Stimulated activated CD8-positive, alpha-beta memory T cell treated with anti-CD3 and anti-CD28 coated beads, Interleukin-4, amount 100 ng/mL, for 1 hour (primary cell): ENCODE data around the gene REEP2.
A peak's percentile ranks its signal among the peaks of the same experiment; 100 is the strongest.

Source experiments
- DNase-seq, 2 donors: peaks; one replicate each; pipeline ENCODE4 v3.0.0-alpha.2; 2020; ENCODE audit warnings: low read depth in 2 of 2, low spot score in 1 of 2

The REEP2 gene

DNA sequence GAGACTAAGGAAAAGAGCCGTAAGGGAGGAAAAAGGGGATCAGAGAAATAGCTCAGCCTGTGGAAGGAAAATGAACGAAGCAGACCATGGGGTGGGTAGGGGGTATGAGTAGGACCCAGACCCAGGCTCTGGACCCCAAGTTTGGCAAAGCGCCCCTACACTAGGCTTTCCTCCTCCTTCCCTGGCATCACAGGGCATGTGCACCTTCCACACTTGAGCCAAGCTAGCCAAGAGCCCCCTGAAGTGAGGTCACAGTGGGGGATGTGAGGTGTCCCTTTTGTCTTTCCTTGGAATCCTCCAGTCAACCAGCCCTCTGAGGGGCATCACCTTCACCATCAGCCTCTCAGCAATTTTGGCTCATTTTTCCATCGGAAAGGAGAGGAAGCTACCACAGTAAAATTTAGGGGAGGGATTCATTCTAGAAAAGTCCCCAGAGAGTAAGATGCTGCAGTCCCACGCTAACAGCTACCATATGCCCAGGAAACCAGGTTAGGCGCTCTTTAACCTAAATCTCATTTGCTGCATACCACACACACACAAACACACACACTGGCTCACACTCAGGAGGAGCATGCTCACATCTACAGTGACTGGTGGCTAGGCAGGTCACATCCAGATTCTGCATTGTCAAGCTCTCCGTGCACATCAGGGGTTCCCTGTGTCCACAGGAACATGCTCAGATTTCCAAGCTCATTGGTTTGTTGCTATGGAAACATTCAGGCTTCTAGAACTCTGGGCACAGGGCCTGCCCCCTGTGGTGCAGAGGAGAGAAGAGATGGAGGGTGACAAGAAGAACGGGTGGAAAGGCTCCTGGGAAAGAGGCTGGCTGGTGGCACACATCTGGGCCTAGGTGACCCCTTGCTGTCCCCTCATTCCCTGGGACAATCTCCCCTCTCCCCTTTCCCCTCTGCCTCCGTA lies 9.9 kb downstream of the REEP2 start:
- no peak for DNase-seq

DNA sequence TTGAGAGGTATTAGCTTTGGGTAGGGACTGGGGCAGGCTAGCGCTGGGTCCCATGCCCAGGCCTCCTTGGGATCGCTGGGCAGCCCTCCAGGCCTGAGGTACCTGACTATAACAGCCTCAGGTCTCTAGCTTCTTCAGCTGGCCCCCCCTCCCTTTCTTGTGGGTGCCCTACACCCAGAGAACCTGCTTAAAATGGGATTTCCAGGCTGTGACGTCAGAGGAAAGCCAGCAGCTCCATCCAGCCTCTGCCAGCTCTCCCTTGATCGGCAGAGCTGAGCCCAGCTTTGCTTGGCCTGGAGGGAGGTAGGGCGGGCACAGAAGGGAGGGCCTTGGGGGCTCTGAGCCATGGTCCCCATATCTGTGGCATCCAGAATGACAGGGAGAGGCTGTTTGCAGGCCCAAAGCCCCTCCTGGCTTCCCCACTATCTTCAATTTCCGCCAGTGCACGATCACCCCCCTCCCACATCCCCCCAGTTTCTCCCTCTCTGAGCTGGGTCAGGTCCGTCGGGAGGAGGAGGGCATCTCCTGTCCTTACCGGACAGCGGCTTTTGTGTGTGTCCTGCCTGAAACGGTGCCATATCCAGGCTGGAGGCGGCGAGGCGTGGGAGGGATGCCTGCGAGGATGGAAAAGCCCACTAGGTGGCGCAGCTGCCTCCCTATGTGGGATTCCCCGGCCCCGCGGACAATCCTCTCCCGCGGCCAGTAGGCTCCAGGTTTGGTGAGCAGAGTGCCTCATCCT lies 10.8 kb downstream of the REEP2 start:
- DNase-seq, result peak; percentile 54 to 65

DNA sequence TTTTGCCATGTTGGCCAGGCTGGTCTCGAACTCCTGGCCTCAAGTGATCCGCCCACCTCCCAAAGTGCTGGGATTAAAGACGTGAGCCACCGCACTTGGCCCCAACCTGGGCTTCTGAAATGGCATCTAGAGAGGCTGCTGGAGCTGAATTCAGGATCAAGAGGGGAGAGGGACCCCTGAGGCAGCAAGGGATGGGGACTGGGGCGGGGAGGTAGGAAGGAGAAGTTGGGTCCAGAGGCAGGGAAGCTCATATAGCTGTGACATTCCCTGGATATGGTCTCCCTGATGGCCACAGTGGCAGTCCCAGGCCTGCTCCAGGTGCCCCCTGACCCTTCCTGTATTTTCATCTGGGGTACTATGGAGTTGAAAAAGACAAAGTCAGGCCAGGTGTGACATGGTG lies 12.1 kb downstream of the REEP2 start:
- no peak for DNase-seq

DNA sequence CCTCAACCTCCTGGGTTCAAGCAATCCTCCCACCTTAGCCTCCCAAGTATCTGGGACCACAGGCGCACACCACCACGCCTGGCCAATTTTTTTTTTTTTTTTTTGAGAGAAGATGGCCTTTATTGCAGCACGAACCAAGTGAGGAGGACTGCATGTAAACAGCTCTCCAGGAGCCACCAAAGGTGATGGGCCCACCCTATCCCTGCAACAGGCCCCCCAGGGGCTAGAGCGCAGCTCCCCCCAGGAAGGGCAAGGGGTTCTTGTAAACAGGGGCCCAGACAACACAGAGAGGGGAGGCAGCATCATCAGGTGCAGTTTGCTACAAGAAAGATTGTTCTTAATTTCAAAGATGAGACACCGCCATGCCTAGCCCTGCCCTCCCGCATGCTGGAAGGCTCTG lies 13.9 kb downstream of the REEP2 start:
- DNase-seq, result no peak

DNA sequence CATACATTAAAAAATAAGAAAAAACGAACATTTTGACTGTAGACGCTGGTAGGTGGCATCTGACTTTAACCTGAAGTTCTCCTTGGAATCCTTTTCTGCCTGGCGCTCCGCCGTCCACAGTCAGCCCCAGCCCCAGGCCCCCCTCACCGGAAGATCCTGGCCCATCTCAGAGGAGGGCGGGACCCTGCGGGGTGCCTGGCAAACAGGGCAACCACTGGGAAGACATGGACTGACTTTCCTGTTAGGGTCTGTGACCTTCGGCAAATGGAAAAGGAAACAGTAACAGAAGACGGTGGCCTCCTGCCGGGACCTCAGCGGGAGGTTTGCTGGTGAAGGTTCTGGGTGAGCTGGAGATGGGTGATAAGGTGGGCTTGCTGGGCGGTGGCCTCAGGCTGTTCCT lies 14.7 kb downstream of the REEP2 start:
- no peak for DNase-seq

DNA sequence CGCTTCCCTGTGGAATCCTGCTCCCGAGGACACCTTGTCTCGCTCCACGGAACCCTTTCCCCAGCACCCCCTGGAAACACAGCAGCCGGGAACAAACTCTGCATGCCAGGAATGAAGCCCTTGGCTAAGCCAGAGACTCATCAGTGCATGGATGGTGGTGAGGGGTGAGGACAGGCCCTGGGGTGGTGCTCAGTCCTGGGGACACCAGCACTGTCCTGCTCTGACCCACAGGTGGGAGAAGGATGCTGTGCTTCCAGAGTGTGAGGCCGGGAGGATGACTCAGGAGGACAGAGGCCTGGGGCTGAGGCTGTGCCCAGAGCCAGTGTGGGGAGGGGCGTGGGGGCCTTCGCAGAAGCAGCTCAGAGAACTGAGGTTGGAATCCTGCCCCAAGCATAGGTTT lies 15.3 kb downstream of the REEP2 start:
- no peak for DNase-seq

DNA sequence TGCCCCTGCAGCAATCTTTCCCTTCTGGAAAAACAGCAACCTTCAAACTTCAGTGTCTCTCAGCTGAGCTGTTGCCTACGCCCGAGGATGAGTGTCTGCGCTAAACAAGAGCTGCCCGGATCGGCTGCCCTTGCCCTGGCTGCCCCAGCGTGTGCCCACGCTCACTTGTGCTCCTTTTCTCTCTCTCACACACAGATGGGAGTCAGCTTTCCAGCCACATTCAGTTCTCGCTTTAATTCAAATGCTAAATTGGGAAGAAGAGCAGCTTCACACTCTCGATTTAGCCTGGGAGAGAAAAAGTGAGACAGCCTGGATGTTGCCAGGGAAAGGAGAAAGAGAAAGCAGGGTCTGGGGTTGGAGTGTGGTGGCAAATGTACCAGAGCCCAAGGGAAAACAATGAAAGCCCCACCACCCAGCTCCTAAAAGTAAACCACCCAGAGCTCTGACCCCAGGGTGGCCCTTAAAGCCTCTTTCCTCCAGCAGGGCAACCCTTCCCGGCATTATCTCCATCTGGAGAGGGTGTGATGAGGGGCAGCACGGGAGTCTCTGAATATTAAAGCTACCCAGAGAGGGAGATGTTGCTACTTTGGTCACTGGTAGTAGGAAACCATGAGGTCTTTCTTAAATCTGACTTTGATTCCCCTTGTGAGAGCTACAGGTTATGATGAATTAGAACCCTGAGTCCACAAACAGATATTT lies 16.5 kb downstream of the REEP2 start:
- no peak for DNase-seq

DNA sequence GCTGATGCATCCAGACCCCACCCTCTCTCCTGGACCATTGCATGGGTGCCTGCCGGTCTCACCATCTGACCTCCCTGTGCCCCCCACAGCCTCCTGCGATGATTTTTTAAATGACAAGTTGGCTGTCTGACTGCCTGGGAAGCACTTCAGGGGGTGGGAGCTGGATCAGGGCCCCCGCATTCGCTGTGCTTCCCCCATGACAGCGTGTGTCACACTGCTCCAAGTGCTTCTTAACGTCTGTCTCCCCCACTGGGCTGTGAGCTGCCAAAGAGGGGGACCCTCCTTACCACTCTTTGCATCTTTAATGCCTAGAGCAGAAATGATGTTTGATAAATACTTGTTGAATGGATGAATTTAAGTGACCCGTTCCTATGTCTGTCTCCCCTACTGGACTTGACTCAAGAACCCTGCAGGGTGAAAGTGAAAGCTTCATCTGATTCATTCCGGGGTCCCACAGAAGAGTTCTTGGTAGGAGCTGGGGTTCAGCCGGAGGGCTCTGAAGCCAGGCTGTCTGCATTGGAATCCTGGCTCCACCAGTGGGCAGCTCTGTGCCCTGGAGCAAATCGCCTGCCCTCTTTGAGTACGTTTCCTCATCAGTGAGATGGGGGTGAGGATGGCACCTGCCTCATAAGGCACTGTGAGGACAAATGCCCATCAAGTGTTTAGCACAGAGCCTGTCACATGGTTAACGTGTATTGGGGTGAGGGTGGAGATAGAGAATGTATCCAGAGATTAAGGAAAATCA lies 18.8 kb downstream of the REEP2 start:
- no peak for DNase-seq

DNA sequence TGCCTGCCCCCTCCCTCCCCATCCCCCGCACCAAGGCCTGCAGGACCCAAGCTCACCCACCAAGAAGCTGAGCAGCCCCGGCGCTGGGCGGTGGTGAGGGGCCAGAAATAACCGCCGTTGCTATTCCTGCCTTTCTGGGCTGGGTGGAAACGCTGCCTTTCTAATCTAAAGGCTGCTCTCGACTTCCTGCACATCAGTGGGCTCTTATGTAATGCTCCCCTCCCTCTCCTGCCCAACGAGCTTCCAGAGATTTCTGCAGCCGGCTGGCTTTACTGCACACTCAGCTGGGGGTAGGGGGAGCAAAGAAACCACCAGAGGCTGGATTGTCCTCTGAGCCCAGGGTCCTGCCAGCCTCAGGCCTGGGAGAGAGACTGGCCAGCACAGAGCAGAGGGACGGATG lies 19.5 kb downstream of the REEP2 start:
- no peak for DNase-seq

DNA sequence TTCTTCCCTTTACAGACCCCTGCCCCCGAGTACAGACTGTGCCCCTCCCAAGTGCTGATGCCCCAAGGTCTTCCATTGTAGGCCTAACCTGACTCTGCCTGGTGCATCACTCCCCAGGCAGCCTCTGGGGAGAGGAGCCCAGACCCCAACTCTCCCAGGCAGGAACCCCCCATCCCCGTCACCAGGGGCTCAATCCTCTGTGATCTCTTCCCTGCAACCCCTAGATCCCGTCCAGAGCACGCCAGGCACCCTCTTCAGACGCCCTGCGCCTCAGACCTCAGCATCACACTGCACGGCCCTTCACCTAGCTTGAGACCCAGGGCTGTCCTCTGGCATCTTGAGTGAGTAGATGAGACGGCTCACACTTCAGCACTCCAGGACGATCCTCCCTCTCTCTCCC lies 20.0 kb downstream of the REEP2 start:
- no peak for DNase-seq

DNA sequence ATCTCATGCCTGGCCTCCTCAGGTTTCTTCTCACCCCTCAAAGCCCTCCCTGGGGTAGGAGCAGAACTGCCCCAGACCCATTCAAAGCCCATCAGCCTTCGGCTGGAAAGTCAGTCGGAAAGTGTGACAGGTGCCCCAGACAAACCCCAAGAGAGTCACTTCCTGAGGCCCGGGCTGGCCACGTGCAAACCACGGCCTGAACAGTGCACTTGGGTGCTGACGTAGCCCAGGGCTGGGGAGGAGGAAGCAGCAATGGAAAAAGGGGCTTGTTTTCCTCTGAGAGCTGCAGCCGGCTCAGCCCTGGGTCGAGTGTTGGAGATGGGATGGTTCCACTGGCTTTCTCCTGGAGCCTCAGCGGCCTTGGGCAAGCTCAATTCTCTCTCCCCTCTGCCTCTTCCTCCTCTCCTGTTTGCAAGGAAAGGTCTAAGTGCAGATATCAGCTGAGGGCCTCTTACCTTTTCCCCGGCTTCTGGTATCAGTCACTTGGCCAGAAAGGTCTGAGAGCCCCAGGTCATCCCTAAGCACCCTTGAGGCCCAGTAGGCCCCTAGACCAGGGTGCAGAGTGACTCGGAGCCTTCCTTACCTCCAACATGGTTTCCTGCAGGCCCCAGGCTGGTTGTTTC lies 20.6 kb downstream of the REEP2 start:
- peak; percentile 73 to 75 for DNase-seq

DNA sequence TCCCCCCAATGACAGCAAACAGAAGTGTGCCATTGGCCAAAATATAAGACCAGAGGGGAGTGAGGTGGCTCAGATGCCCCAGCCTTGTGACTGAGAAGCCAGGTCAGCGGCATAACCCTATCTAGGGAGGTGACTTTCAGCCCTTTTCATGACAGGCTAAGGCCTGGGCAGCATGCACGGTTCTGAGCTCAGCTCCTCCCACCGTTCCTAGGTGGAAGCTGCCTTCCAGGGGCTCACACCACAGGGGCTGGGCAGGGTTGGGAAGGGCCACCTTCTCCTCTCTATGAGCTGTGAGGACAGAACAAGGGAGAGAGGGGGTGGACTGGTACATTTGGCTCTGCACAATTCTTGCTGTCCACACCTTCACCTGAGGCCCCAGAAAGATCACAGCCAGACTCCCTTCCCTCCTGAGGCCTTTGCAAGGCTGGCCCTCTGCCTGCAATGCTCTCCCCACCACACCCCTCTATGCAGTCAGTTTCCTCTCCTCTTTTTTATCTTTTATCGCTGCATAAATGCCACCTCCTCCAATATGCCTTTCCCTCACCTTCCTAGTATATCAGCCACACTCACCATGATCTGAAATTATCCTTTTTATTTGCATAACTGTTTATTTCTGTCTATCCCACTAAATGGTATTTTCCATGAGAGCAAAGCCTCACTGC lies 21.3 kb downstream of the REEP2 start:
- no peak for DNase-seq

DNA sequence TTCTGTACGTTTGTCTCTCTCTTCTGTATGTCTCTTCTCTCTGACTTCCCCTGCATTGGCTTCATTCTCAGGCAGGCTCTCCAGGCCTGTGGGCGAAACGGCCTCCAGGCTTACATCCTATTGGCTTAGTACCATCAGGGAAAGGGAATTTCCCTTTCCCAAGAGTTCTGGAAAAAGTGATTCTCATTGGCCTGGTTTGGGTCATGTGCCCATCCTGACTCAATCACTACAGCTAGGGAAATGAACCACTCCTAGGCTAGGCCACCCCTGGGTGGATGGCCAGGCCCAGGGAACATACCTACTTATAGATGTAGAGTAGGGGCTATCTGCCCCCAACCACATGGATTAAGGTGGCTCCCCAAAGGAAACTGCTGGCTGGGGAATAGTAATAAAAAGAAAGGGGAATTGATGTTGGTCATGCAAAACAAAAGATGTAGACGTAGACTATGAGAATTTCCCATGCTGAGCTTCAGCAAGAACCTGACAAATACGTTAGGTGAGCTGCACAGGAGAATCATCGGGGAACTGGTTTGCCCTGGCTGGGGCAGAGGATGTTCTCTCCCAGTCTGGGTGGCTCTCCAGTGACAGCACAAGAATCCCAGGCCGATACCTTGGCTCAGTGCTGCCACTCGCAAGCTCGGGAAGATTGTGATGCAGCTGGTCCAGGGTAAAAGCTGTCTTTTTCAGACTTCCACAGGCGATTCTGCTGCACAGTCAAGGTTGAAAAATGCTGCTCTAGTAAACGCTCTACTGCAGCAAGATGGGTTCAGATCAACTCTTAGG lies 22.7 kb downstream of the REEP2 start:
- no peak for DNase-seq

DNA sequence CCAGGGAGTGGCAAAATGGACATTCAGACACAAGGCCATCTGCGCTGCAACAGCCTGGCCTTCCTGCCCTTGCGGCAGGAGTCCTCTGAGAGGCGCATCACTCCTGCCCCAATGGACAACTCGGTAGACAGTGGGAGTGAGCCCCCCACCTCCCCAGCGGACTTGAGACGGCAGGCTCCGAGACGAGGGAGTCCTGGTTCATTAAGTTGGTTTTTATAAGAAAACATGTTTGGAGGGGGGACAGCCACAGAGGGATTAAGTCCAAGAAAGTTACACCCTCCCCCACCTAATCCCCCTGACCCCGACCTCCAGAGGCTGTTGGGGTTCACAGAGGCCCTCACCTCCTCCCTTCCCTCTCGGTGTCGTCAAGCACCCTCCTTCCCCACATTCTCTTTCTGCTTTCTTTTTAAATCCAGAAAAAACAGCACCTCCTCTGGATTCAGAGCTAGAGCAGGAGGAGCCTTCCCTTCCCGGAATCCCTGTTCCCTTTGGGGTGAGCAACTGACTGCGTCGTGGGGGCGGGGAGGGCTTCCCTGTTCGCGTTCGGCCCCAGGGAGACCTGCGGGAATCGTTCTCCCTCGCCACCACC lies 24.7 kb downstream of the REEP2 start:
- no peak for DNase-seq

DNA sequence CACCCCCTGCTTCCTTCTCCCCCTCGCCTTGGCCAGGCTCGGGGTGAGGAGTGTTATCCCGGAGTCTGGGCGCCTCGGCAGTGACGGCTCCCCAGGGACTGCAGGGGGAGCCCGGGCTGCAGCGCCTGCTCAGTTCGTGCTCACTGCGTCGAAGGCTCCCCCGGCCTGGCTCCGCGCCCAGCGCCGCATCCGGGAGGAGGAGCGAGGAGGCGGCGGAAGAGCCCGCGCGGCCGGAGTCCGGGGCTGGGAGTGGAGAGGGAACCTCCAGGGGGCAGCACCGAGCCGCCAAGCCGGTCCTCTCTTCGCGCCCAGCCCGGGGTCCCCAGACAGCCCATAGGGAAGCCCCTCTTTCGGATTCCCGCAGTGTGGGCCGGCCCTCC lies 25.1 kb downstream of the REEP2 start:
- DNase-seq, result peak; percentile 82 to 85

DNA sequence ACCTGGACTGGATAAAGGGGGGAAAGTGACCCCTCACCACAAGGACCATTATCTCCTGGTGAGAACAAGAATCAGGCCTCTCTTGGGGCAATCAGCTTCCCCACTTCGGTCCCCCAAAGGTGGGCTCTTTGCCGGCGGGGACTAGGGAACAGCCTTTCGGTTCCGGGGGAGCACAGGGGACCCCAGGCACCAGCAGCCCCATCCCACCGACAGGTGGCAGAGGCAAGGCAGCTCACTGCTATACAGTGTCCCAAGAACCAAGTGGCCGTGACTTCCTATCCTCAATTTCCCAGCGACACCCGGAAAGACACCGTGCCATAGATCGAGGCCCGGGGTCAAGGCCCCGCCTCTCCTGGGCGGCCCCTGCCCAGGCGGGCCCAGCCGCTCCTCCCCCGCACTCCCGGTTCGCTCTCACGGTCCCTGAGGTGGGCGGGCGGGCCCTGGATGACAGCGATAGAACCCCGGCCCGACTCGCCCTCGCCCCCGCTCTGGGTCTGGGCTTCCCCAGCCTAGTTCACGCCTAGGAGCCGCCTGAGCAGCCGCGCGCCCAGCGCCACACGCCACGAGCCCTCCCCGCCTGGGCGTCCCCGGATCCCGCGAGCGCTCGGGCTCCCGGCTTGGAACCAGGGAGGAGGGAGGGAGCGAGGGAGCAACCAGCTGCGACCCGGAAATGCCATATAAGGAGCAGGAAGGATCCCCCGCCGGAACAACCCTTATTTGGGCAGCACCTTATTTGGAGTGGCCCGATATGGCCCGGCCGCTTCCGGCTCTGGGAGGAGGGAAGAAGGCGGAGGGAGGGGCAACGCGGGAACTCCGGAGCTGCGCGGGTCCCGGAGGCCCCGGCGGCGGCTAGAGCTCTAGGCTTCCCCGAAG lies 25.8 kb downstream of the REEP2 start:
- peak; percentile 89 to 91 for DNase-seq

DNA sequence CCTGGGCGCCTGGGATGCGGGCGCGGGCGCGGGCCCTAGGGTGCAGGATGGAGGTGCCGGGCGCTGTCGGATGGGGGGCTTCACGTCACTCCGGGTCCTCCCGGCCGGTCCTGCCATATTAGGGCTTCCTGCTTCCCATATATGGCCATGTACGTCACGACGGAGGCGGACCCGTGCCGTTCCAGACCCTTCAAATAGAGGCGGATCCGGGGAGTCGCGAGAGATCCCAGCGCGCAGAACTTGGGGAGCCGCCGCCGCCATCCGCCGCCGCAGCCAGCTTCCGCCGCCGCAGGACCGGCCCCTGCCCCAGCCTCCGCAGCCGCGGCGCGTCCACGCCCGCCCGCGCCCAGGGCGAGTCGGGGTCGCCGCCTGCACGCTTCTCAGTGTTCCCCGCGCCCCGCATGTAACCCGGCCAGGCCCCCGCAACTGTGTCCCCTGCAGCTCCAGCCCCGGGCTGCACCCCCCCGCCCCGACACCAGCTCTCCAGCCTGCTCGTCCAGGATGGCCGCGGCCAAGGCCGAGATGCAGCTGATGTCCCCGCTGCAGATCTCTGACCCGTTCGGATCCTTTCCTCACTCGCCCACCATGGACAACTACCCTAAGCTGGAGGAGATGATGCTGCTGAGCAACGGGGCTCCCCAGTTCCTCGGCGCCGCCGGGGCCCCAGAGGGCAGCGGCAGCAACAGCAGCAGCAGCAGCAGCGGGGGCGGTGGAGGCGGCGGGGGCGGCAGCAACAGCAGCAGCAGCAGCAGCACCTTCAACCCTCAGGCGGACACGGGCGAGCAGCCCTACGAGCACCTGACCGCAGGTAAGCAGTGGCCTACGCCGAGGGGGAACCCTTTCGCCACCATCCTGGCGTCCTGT lies 26.6 kb downstream of the REEP2 start, which contains the start of gene EGR1:
Gene EGR1 (plus strand): TSS at position 219 of the 864 bp plus-strand sequence. CDS start 283 bp downstream, at position 502.
- DNase-seq, result peak; percentile 91 to 94
